ENCODE results near the gene LDAF1.

DNA sequence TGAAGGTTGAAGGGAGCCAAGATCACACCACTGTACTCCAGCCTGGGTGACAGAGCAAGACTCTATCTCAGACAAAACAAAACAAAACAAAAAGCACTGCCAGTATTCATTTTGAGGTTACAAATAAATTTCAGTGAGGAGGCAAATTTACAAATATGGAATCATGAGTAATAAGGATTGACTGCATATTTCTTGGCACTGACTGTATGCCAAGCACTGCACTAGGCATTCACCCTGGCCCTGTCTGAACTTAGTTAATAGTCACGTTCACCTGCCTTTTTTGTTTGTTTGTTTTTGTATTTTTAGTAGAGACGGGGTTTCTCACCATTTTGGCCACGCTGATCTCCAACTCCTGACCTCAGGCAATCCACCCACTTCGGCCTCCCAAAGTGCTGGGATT lies 5.1 kb downstream of the LDAF1 start:
- TF ChIP-seq NFIC (IDR thresholded peaks at IDR 0.05; ENCODE audit: low read depth, low read length) (no peak), POLR2A (IDR thresholded peaks at IDR 0.05; ENCODE audit: low read depth, low read length) (no peak)
